Prostate gland (tissue), 2 donors: Measurements from ENCODE around the gene DCHS2. TPM values are rescaled to one million over a fixed set of nuclear protein-coding genes. Genes with fewer than 3 reads are reported as not detected.

ENCODE experiments used
- DNase-seq: peaks from one replicate; pipeline ENCODE4 v3.0.0-alpha.2; 2019; ENCODE audit warnings: low spot score
- H3K27ac ChIP-seq, 2 donors: fragments of 200-600 bp; sonication (generic); 2 replicates each; pipeline ENCODE4 v1.5.1; 2017 to 2019
- H3K27me3 ChIP-seq: fragments of 200-600 bp; sonication (generic); replicated peaks from 2 replicates; pipeline ENCODE4 v1.5.1; 2019; ENCODE audit not compliant: insufficient read depth
- H3K36me3 ChIP-seq, 2 donors: fragments of 200-600 bp; sonication (generic); 1 replicate in 1 of 2; 2 replicates in 1 of 2; pipeline versions ENCODE4 v1.5.1 to v1.8.1; 2017 to 2019
- H3K4me1 ChIP-seq: fragments of 200-600 bp; sonication (generic); replicated peaks from 2 replicates; pipeline ENCODE4 v1.5.1; 2019
- H3K4me3 ChIP-seq, 2 donors: fragments of 200-600 bp; sonication (generic); 2 replicates each; pipeline ENCODE4 v1.5.1; 2017 to 2019
- H3K9me3 ChIP-seq: fragments of 200-600 bp; sonication (generic); 2 replicates; pipeline ENCODE4 v1.5.1; 2017
- CTCF ChIP-seq, 4 experiments: fragments of 200-600 bp in 2 of 4; fragments of 450-650 bp in 2 of 4; sonication (generic) in 2 of 4; IDR thresholded peaks; 1 replicate in 3 of 4; 2 replicates in 1 of 4; pipeline ENCODE4 v1.5.1; 2016 to 2019; ENCODE audit warnings: antibody characterized with exemption in 4 of 4, mild to moderate bottlenecking in 2 of 4, moderate library complexity in 2 of 4
- POLR2A ChIP-seq: fragments of 450-650 bp; IDR thresholded peaks from one replicate; pipeline ENCODE4 v1.6.1; 2016; ENCODE audit warnings: antibody characterized with exemption, mild to moderate bottlenecking
- POLR2AphosphoS5 ChIP-seq: sonication (generic); formaldehyde crosslinking; IDR thresholded peaks from one replicate; pipeline ENCODE4 v1.6.1; 2017; ENCODE audit warnings: antibody characterized with exemption
- WGBS: methylation state at CpG from one replicate; pipeline ENCODE4 v1.1.5; 2018; 5-methylcytosine and 5-hydroxymethylcytosine counted together
- intact Hi-C: fragments of 100-400 bp; cut with DNase I; formaldehyde crosslinking; loops from one replicate; pipeline ENCODE4 v1.14.2; 2022
- total RNA-seq, 2 donors: library from RNA; depleted of rRNA; stranded (reverse); fragments of >200 nt; gene quantifications; one replicate each; pipeline ENCODE4 v1.1.0, GENCODE V29; 2016

DCHS2 gene
- total RNA-seq, 2 donors from 2014 or later: 1.8 to 2.2 TPM

GRCh38 chr4:154390324-154390723 lies 101.3 kb downstream of the DCHS2 start:
- no peaks in the 10 kb centered on the region for H3K27me3 ChIP-seq
- 92% methylated on average over 3 of the region's 3 CpGs for whole genome bisulfite sequencing
- no peaks in the 10 kb centered on the region for H3K4me1 ChIP-seq
- H3K27ac ChIP-seq: no peak overlapping the region
- no peak for DNase-seq
- TF ChIP-seq POLR2AphosphoS5: no peak
- TF ChIP-seq POLR2A: no peak
- TF ChIP-seq CTCF (IDR thresholded peaks at IDR 0.05): no peak
- no peaks in the 10 kb centered on the region for H3K9me3 ChIP-seq
- no peak overlapping the region for H3K4me3 ChIP-seq
- intact Hi-C loops: no loop called here
- no peaks in the 10 kb centered on the region for H3K36me3 ChIP-seq

DNA sequence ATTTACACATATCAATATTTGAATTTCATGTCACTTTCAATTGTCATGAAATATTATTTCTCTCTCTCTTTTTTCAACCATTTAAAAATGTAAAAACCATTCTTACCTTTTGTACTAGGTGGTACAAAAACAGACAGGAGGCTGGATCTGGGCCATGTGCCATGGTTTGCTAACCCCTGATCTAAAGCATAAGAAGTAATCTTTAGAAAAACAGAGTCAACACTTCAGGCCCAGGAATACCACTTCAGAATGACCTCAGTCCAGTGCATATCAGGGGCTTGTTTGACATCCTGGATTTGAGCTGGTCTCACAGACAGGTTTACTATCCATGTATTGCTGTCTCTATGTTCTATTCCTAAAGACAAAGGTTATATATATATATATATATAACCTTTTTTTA lies 102.5 kb downstream of the DCHS2 start:
- no peak overlapping the region for H3K27ac ChIP-seq
- no peak for TF ChIP-seq POLR2AphosphoS5
- no peak for TF ChIP-seq POLR2A
- TF ChIP-seq CTCF (IDR thresholded peaks at IDR 0.05): no peak
- no peak for DNase-seq
- no peaks in the 10 kb centered on the region for H3K36me3 ChIP-seq
- no peak overlapping the region for H3K4me3 ChIP-seq
- no peaks in the 10 kb centered on the region for H3K9me3 ChIP-seq
- no peaks in the 10 kb centered on the region for H3K4me1 ChIP-seq
- H3K27me3 ChIP-seq: no peaks in the 10 kb centered on the region
- intact Hi-C loops: no loop called here

GRCh38 chr4:154384012-154384411 lies 107.6 kb downstream of the DCHS2 start:
- Histone ChIP-seq H3K36me3 (no peaks in the 10 kb centered on the region), H3K4me3 (no peak overlapping the region)
- TF ChIP-seq CTCF (IDR thresholded peaks at IDR 0.05): no peak
- TF ChIP-seq POLR2AphosphoS5: no peak
- no peak for TF ChIP-seq POLR2A

DNA sequence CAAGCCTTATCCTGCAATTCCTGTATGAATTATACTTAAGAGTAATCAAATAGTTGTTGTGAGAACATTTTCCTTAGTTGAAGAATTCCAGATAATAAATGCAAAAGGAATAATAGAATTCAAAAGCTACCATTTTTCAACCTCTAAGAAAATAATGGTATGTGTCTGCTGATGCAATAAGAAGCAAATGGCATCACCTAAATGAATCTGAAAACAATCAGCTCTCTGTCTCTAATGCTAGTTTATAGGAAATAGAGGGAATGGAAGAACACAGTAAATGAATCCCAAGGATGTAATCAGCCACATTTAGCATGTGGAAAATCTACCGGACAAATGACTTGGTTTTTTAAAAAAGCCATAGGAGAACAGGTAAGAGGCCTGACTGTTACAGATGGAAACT lies 115.1 kb downstream of the DCHS2 start:
- no peaks in the 10 kb centered on the region for H3K4me1 ChIP-seq
- no peaks in the 10 kb centered on the region for H3K36me3 ChIP-seq
- H3K4me3 ChIP-seq: no peak overlapping the region
- no peak overlapping the region for H3K27ac ChIP-seq
- TF ChIP-seq POLR2A: no peak
- no peak for TF ChIP-seq CTCF (IDR thresholded peaks at IDR 0.05)
- TF ChIP-seq POLR2AphosphoS5: no peak
- H3K27me3 ChIP-seq: no peaks in the 10 kb centered on the region
- H3K9me3 ChIP-seq: no peaks in the 10 kb centered on the region
- WGBS: 95% methylated on average over 1 of the region's 1 CpG
- DNase-seq: no peak
- intact Hi-C loops: no loop called here

More at GRCh38 chr4:154384012-154384411, 107.6 kb downstream of the DCHS2 start:
- WGBS: 82% methylated on average over 4 of the region's 4 CpGs
- no peak for DNase-seq
- Histone ChIP-seq H3K9me3 (no peaks in the 10 kb centered on the region), H3K27me3 (no peaks in the 10 kb centered on the region), H3K4me1 (no peaks in the 10 kb centered on the region), H3K27ac (no peak overlapping the region)
- intact Hi-C loops: no loop called here

DNA sequence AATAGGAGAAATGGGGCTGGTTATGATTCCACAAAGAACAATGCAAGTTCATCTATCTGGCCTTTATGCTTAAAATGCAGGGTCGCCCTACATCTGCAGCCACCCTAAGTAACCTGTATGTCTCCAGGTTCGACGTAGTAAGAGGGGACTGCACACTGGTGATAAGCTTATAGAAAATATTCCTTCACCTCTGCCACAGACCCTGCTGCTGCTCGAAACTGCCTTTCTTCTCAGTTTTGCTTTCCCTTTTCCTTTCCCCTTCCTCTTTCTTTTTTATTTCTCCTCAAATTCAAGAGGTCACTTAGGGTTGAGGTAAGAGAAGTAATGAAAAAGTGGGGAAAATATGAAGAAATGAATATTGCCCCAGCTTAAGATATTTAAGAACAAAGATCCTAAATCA lies 123.5 kb downstream of the DCHS2 start:
- no peak overlapping the region for H3K27ac ChIP-seq
- no peak for DNase-seq
- intact Hi-C loops: no loop called here
- no peaks in the 10 kb centered on the region for H3K36me3 ChIP-seq
- TF ChIP-seq POLR2AphosphoS5: no peak
- TF ChIP-seq POLR2A: no peak
- TF ChIP-seq CTCF (IDR thresholded peaks at IDR 0.05): no peak
- H3K4me3 ChIP-seq: no peak overlapping the region
- no peaks in the 10 kb centered on the region for H3K4me1 ChIP-seq
- H3K27me3 ChIP-seq: no peaks in the 10 kb centered on the region
- H3K9me3 ChIP-seq: no peaks in the 10 kb centered on the region
- 95% methylated on average over 4 of the region's 4 CpGs for WGBS
